Left colon (tissue), 2 donors: ENCODE data around the gene DPP6. TPM values are rescaled to one million over a fixed set of nuclear protein-coding genes. Genes with fewer than 3 reads are reported as not detected.

Source experiments
- ATAC-seq: fragments of 200-7000 bp; cut with Tn5 transposase; one replicate; pipeline ENCODE4 v1.9.1; 2020; ENCODE audit warnings: mild to moderate bottlenecking, moderate library complexity
- DNase-seq, 2 donors: peaks; one replicate each; pipeline ENCODE4 v3.0.0-alpha.2; 2020
- intact Hi-C, 2 donors: fragments of 100-400 bp; cut with DNase I in 1 of 2; cut with micrococcal nuclease in 1 of 2; formaldehyde crosslinking; loops; one replicate each; pipeline versions ENCODE4 v1.11.2 to v1.14.0; 2022; cut with DNase I, micrococcal nuclease
- total RNA-seq, 2 donors: library from RNA; stranded (reverse); fragmentation: NEBNext Ultra II Directional; extraction: Animal tissue kit (Norgen Biotek cat#: 25700); gene quantifications; one replicate each; pipeline ENCODE4 v1.2.1, GENCODE V29; 2021
- donor health status: DM: no; HTN: no; CAD: no.
- donor health status: DM: yes; HTN: yes; CAD: no.

Gene DPP6
- total RNA-seq, 2 donors from 2014 or later: 0.37 to 2.9 TPM

GRCh38 chr7:154881026-154881425 lies 828.8 kb downstream of the DPP6 start:
- ATAC-seq (no peak), DNase-seq (no peak)
- intact Hi-C loops: no loop called here

GRCh38 chr7:154881526-154881925 lies 829.3 kb downstream of the DPP6 start:
- no peak for DNase-seq
- intact Hi-C loops: no loop called here
- no peak for ATAC-seq

GRCh38 chr7:154882931-154883474 lies 830.8 kb downstream of the DPP6 start:
- intact Hi-C loops: no loop called here
- no peak for ATAC-seq
- DNase-seq: no peak

GRCh38 chr7:154884348-154884920 lies 832.2 kb downstream of the DPP6 start:
- intact Hi-C loops: no loop called here
- ATAC-seq (no peak), DNase-seq (no peak)

GRCh38 chr7:154886591-154886990 lies 834.4 kb downstream of the DPP6 start:
- intact Hi-C loops: no loop called here
- no peak for DNase-seq
- ATAC-seq: no peak

- intact Hi-C loops: no loop called here
- DNase-seq: no peak
- ATAC-seq: no peak
Measured at GRCh38 chr7:154888690-154889089, 836.5 kb downstream of the DPP6 start.

GRCh38 chr7:154892459-154892858 lies 840.3 kb downstream of the DPP6 start:
- peak; percentile 78 for ATAC-seq
- peak in 1 of 2 donors; percentile 28 for DNase-seq
- intact Hi-C loops: no loop called here

- intact Hi-C loops: no loop called here
- no peak for ATAC-seq
- no peak for DNase-seq
Measured at GRCh38 chr7:154896076-154896475, 843.9 kb downstream of the DPP6 start.

GRCh38 chr7:154898973-154899855 lies 847.0 kb downstream of the DPP6 start:
- DNase-seq: no peak
- ATAC-seq: no peak
- intact Hi-C loops: no loop called here

GRCh38 chr7:154899862-154900261 lies 847.7 kb downstream of the DPP6 start:
- no peak for DNase-seq
- no peak for ATAC-seq
- intact Hi-C loops: no loop called here

GRCh38 chr7:154902600-154903082 lies 850.4 kb downstream of the DPP6 start:
- intact Hi-C loops: no loop called here
- DNase-seq (no peak), ATAC-seq (no peak)

GRCh38 chr7:154903083-154903731 lies 851.0 kb downstream of the DPP6 start:
- intact Hi-C loops: no loop called here
- ATAC-seq (no peak), DNase-seq (no peak)

- intact Hi-C loops: no loop called here
- ATAC-seq (no peak), DNase-seq (no peak)
Measured at GRCh38 chr7:154905146-154905545, 852.9 kb downstream of the DPP6 start.

- DNase-seq: no peak
- no peak for ATAC-seq
- intact Hi-C loops: no loop called here
Measured at GRCh38 chr7:154905615-154906014, 853.4 kb downstream of the DPP6 start.

- DNase-seq (no peak), ATAC-seq (no peak)
- intact Hi-C loops: no loop called here
Measured at GRCh38 chr7:154906201-154906600, 854.0 kb downstream of the DPP6 start.

- DNase-seq: no peak
- intact Hi-C loops: no loop called here
Measured at GRCh38 chr7:154906736-154907355, 854.6 kb downstream of the DPP6 start.

GRCh38 chr7:154907651-154908620 lies 855.7 kb downstream of the DPP6 start:
- DNase-seq (no peak), ATAC-seq (no peak)
- intact Hi-C loops: no loop called here

More at GRCh38 chr7:154906736-154907355, 854.6 kb downstream of the DPP6 start:
- no peak for ATAC-seq
